ENCODE data around the gene SERPINE3. TPM values are rescaled to one million over a fixed set of nuclear protein-coding genes. Genes with fewer than 3 reads are reported as not detected.
A peak's percentile ranks its signal among the peaks of the same experiment; 100 is the strongest.

SERPINE3 gene
- total RNA-seq, 1 donor from 2014 or later = not detected

DNA sequence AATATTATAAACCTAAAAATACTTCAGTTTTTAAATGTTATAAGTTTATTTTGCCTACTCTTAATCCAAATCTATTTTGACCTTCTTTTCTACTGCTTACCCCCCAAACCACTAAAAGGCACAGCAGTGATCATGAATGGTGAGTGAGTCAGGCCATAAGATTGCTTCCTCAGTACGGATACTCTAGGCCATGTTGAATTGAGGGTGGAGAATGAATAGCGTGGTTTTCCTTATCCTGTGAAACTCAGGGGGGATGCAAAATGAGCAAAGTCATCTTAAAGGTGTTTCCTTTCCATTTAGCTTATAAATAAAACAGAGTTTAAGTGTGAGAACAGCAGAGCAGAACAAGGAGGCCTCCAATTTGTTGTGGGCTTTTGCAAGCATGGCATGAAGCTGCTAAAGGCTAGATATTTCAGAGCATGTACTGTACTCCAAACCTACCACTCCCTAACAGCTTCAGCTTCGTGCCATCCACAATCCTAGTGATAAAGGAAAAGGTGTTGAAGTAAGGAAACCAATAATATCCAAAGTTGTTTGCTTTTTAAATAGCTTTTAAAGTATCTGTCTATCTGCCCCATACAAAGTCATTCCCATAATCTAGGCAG lies 25.0 kb downstream of the SERPINE3 start:
- DNase-seq = no peak

DNA sequence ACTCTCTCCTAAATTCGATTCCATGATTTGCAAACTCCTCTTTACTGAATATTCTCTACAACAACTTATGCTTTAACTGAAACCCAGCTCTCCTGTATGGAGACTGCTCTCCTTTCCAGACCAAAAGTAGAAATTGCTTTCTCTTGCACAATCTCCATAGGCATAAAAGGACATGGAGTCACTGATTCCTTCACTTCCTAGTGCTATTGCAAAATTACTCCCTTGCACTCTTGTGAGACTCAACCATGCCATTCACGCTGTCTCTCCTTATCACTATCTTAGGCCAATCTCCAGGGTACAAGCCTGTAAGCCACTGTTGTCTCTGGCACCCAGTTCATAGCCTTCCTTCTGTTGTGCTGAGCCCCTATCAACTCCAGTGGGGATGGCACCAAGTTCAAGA lies 30.6 kb downstream of the SERPINE3 start:
- DNase-seq = no peak

DNA sequence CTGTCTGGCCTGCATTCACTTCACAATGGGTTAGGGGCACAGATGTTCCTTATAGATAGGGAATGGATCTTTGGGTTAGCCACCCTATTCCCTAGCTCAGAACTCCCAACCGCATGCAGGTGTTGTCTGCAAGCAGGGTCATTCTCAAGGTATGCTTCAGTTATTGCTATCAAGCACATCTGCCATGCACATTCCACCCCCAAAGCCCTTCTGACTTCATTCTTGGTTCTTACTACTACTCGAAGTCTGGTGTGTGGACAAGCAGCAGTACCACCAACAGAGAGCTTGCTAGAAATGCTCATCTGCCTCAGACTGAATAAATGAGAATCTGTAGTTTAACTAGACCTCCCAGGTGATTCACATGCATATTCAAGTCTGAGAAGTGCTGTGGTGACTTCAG lies 31.3 kb downstream of the SERPINE3 start:
- no peak for DNase-seq

DNA sequence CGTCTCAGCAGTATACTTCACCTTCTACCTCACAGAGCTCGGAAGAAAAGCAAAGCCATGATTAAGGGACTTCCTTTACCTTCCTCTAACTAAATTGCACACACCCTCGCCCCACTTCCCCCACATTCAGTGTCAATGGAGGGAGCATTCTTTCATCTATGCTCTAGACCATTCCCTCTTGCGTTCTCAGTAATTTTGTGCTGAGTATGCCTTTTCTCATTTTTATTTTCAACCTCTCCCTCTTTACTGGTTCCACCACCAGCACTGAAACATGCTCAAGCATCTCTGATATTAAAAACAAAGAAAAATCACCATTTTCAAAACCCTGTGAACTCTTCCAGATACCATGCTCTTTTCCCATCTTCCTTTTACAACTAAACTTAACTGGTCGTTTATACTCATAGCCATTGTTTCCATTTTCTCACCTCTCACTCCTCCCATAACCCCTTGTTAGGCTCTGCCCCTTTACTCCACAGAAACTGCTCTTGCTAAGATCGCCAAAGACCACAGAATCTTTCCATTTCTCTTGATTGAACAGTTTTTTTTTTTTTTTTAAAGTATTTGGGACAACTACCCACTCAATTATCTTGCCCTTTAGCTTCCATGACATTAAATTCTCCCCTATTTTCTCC lies 32.4 kb downstream of the SERPINE3 start:
- no peak for DNase-seq

DNA sequence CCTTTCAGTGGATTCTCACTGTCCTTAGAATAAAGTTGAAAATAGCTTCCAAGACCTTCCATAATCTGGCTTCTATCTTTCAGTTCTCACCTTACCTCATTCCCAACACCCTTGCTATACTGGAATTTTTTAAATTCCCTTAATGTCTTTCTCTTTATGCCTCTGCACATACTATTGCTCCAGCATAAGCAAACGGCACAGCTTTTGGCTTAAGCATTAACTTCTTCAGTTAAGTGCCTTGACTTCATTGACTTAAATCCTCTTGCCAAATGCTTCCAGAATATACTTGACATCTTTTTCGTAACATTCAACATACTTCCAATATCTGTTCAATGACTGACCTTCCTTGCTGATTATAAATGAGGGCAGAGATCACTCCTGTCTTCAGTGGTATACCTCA lies 34.0 kb downstream of the SERPINE3 start:
- DNase-seq = no peak

DNA sequence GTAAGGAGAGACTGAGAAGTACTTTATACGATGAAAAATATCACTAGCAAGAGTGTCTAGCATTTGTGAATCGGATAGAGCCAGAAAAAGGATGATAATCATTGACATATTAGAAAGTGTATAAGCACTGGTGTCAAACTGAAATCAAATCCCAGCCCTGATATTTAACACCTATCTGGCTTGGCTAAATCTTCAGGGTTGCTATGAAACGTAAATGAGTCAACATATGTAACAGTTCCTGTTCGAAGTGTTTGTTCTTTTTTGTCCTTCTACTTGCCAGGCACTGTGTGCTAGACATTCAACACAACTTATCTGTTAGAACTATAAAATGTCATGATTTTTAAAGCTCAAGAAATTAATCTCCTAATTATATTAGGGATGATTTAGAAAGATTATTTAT lies 40.8 kb downstream of the SERPINE3 start:
- DNase-seq = peak; percentile 22

DNA sequence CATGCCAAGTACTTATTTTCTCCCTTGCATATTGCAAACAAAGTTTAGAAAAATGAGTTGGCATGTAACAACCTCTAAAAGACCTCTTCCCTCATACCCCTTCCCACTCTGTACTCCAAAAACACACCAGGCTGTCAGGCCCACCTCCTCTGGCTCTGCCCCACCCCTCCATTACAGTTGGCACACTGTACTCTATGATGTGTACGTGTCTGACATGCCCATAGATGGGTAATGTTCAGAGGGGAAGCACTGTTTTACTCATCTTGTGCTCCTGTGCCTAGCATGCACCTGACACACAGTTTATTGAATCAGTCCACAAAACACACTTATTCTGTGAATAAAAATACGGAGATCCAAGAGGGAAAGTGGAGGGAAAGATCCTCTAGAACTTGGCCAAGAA lies 45.6 kb downstream of the SERPINE3 start:
- no peak for DNase-seq

DNA sequence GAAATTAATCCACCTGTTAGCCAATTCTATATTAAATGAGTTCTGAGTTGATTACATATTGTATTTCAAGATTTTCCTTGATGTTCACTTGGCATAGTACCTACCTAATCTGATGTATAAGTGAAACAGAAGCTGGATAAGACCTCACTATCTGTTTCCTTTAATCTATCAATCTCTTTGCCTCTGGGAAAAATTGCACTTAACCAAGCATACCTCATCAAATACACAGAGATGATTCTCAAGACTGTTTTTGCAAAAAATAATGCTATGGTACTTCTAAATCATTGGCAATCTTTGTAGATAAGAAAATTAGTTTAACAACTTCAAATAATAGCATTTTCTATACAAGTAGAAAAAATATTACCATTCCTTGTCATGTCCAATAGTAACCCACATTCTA lies 55.2 kb downstream of the SERPINE3 start:
- no peak for DNase-seq

DNA sequence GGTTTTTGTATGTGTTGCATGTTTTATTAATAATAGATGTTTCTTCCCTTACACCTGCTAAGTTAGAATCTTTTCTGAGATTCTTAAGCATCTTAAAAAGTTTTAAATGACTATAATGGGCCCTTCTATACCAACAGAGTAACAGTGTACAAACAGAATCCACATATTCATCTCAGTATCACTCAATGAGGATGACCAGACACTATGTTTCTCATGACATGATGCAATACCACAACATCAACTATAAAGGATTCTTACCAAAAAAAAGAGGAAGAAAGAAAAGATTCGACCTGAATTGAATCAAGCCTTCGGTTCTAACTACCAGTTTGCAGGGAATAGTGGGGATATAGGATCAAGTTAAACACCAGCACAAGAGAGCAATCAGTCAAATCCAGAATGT lies 56.9 kb downstream of the SERPINE3 start:
- DNase-seq = no peak

DNA sequence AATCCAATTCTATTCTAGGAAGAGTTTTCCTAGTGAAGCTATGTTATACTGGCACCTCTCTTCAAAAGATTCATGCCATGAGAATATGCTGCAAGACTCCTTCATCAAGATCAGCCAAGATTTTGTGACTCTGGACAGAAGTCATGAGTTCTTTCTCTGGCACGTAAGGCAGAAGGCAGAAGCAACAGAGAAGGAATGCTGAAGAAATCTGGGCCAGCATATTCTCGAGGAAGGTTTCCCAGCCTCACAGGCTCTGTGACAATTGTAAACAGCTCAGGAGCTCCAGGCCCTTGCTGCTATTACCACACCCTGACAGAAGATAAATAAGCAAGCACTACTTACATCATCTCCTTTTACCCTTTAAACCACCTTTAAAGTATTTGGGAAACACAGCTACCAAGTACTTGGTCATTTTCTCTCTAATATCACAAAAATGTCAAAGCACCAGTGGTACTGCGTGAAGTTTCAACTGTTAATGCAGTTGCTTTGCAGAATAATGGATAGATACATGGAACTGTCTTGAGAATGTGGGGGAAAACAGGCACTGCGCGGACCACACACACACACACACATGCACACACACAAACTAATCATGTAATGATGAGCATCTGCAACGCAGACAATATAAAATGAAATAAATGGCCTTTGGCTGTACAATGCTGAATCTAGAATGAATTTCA lies 57.9 kb downstream of the SERPINE3 start:
- DNase-seq = peak; percentile 8

DNA sequence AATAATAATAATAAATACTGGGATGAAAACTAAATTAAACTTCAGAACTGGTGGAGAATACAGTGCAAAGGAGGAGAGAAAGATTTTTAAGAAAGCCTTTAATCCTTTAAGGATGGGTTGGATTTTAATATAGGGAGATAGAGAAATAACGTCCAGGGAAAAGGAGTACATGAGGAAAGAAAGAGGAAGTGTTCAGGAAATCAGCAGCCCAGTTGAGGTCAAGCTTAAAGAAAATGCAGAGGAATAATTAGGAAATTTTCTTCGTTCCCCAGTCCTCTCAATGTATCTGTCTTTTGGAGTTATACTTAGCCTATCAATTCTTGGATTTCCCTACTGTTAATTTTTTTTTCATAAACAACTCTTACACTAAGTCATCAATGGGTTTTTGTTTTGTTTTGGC lies 65.7 kb downstream of the SERPINE3 start:
- no peak for DNase-seq

DNA sequence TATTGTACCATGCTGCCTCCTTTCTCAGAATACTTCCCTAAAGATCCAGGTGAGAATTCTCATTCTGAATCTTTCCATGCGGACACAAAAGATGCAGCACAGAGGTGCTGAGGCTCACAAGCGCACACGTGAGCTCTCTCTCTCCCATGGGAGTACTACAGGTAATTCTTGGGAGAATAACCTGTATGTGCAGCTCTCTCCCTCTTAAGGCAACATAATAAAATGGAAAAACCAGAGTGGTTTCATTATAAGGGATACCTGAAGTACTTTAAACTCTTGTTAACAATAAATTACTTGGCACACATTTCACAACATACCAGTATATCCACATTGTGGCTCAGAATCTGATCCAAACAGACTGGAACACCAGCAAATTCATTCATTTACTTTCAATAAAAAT lies 72.9 kb downstream of the SERPINE3 start:
- no peak for DNase-seq

Small RNAs within 50 kb of the gene (small RNA-seq; reads per million reads assigned to genes)
- not detected for gene MIR5693 (ENCODE audit: low replicate concordance)

Other genes starting within 250 kb of the SERPINE3 start
- gene C13orf42, start 228.4 kb upstream of the SERPINE3 start, total RNA-seq = not detected
- 2.1 TPM for gene FAM124A, start 117.3 kb upstream of the SERPINE3 start, total RNA-seq
- 42.2 TPM for gene INTS6, start 113.3 kb downstream of the SERPINE3 start, total RNA-seq
- 24.8 TPM for gene WDFY2, start 244.8 kb downstream of the SERPINE3 start, total RNA-seq